GM12891 (cell line): ENCODE results near the gene ATXN1.

Experiments
- POLR2A ChIP-seq: IDR thresholded peaks from 2 replicates; pipeline ENCODE4 v1.6.1; 2011; ENCODE audit warnings: low read depth, low read length, control low read depth
- SPI1 ChIP-seq: IDR thresholded peaks from 2 replicates; pipeline ENCODE4 v1.6.1; 2011; ENCODE audit warnings: low read depth, low read length, control low read depth
- TAF1 ChIP-seq: IDR thresholded peaks from 2 replicates; pipeline ENCODE4 v1.6.1; 2011; ENCODE audit warnings: low read depth, low read length, control low read depth

- TF ChIP-seq SPI1: no peak
- no peak for TF ChIP-seq POLR2A
- no peak for TF ChIP-seq TAF1
These were observed 380.9 kb downstream of the ATXN1 start for GRCh38 chr6:16380220-16380809.
